Activated CD8-positive, alpha-beta memory T cell treated with anti-CD3 and anti-CD28 coated beads for 24 hours (primary cell): Measurements from ENCODE around the gene NINJ2.

ENCODE experiments used
- DNase-seq: peaks from one replicate; pipeline ENCODE4 v3.0.0-alpha.2; 2020

The NINJ2 gene

DNA sequence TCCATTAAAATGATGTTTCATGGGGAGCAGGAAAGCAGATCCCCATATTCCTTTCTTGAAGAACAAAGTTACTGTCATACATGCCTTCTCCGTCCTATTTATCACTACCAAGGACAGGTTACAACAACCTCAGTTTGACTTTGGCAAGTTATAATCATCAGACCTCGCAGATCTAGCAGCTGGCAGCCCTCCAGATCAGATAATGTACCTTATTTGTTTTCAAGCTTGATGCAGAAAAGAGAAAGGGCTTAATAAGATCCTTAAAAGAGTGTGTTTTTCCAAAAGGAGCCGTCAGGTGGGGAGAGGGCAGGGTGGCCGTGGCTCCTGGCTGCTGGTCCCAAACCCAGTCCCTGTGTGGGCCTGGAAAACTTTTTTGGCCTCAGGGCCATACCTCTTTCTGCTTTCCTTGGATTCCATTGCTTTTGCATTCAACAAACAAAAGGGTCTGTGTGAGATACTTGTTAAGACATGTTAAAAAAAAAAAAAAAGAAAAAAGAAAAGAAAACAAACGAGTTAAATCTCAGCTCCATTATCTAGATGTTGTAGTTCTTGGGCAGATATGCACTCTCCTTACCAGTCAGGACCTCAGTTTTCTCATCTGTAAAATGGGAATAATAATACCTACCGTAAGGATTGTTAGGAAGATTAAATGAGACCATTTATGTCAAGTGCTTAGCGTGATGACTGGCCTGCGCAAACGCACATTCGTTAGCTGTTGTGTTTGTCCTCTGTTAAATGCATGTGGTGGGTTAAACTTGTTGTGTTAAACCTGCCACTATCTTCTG lies 138.9 kb downstream of the NINJ2 start:
- DNase-seq: no peak

DNA sequence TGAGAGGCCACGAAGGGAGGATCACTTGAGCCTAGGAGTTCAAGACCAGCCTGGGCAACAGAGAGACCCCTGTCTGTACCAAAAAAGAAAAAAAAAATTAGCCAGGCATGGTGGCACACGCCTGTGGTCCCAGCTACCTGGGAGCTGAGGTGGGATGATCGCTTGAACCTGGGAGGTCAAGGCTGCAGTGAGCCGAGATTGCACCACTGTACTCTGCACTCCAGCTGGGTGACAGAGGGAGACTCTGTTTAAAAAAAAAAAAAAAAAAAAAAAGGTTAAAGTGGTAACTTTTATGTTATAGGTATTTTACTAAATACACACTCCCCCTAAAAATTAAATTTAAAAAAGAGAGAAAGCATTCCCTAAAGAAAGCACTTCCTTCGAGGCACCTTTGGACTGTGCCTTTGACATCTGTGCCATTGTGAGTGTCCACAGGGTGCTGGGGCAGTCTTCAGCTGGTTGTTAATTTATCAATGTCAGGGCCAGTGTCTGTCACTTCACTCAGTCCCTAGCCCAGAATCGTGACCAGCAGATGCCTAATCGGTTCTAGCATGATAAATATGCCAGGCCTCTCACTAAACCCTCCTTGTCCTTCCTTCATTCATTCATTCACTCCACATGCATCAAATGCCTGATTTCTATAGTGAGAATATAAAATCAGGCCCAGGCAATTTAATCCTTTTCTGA lies 140.4 kb downstream of the NINJ2 start:
- DNase-seq: no peak

DNA sequence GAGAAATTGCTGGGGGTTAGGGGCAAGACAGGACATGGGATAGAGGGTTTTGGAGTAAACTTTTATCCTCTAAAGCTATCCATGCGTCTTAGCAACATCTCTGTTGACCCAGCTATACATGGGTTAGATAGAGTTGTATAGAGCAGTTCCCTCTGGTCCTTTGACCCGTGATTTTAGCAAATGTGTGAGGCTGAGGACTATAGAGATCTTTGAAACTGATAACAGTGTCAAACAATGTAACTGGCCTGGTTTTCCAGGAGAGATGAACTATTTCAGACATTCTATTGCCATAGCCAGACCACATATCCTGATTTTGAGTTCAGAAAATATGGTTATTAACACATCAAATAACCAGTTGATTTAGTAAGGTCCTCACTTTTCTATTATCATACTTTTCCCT lies 143.1 kb downstream of the NINJ2 start:
- no peak for DNase-seq

DNA sequence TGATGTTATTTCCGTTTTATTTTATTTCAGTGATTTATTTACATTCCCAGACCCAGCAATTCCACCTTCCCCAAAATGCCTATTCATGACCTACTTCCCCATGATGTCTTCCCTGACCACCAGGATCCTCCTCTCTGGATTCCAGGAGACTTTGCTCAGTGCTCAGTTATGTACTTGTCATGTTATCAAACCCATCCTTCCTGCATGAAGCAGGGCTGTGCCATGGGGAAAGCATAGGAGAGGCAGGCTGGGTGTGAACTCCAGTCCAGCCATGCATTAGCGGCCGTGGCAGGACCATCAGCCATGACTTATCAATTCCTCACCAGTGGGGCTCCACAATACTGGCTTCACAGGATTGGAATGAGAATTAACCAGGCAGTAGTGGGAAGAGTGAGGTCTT lies 145.7 kb downstream of the NINJ2 start:
- no peak for DNase-seq
